GM12878 (cell line): ENCODE results near the gene CENPP. TPM values are rescaled to one million over a fixed set of nuclear protein-coding genes. Genes with fewer than 3 reads are reported as not detected.

Experiments used
- ATAC-seq: fragments of 200-7000 bp; cut with Tn5 transposase; 3 replicates; pipeline ENCODE4 v1.9.1; 2020; ENCODE audit warnings: mild to moderate bottlenecking, moderate library complexity
- BruUV-seq: library from RNA; stranded (reverse); fragments of 400-500 nt; replicated peaks from 2 replicates; lab custom pipeline; 2021; lab: Mats Ljungman, UMichigan
- CTCF ChIA-PET: fragments of 300-600 bp; sonication (Branson Sonifier 250); formaldehyde crosslinking; extraction: SDS; loops from one replicate; lab custom pipeline; 2021; ENCODE audit warnings: inconsistent platforms; lab: Yijun Ruan, JAX
- POLR2A ChIA-PET: fragments of 350-600 bp; formaldehyde crosslinking; extraction: SDS; loops from one replicate; lab custom pipeline; 2021; ENCODE audit warnings: inconsistent platforms; lab: Charles Lee
- RAD21 ChIA-PET: fragments of 300-600 bp; sonication (Branson Sonifier 250); formaldehyde crosslinking; loops from one replicate; lab custom pipeline; 2023; ENCODE audit warnings: antibody characterized with exemption; ENCODE audit not compliant: unreplicated experiment; lab: Charles Lee
- SMC1A ChIA-PET: fragments of 300-600 bp; sonication (Branson Sonifier 250); formaldehyde crosslinking; loops from one replicate; lab custom pipeline; 2023; ENCODE audit not compliant: unreplicated experiment, uncharacterized antibody; lab: Charles Lee
- DNase-seq: peaks from one replicate; pipeline ENCODE4 v3.0.0-alpha.2; 2011; ENCODE audit warnings: low read depth, low spot score
- FAIRE-seq: peaks from 3 replicates; lab custom pipeline; 2011; peaks lifted over from hg19 to GRCh38; lab: Jason Lieb, UNC
- H2AFZ ChIP-seq: 2 replicates; pipeline ENCODE4 v1.6.0; 2011; ENCODE audit warnings: low read depth, low read length, control low read depth; ENCODE audit not compliant: control insufficient read depth
- H3K27ac ChIP-seq: 2 replicates; pipeline ENCODE4 v1.5.1; 2011; ENCODE audit warnings: control low read depth; ENCODE audit not compliant: control insufficient read depth, insufficient read depth
- H3K27me3 ChIP-seq, 2 experiments: replicated peaks in 1 of 2; 2 replicates each; pipeline versions ENCODE4 v1.6.0 to v1.6.1; 2011; ENCODE audit warnings: low read length in 1 of 2; ENCODE audit not compliant: control insufficient read depth in 2 of 2, insufficient read depth in 2 of 2
- H3K36me3 ChIP-seq, 2 experiments: 2 replicates each; pipeline ENCODE4 v1.5.1; 2011; ENCODE audit warnings: low read length in 1 of 2; ENCODE audit not compliant: control insufficient read depth in 2 of 2, insufficient read depth in 2 of 2
- H3K4me1 ChIP-seq: 2 replicates; pipeline ENCODE4 v1.6.1; 2011; ENCODE audit warnings: mild to moderate bottlenecking, low read length, moderate library complexity, mixed read lengths; ENCODE audit not compliant: control insufficient read depth, insufficient read depth
- H3K4me2 ChIP-seq: 2 replicates; pipeline ENCODE4 v1.6.0; 2011; ENCODE audit warnings: control low read depth; ENCODE audit not compliant: control insufficient read depth, insufficient read depth
- H3K4me3 ChIP-seq: fragments of 200-600 bp; sonication (generic); 2 replicates; pipeline ENCODE4 v1.5.1; 2016
- H3K79me2 ChIP-seq: 2 replicates; pipeline ENCODE4 v1.6.0; 2011; ENCODE audit warnings: low read length; ENCODE audit not compliant: control insufficient read depth, insufficient read depth
- H3K9ac ChIP-seq: 2 replicates; pipeline ENCODE4 v1.8.0; 2011; ENCODE audit warnings: low read length, control low read depth, mixed read lengths; ENCODE audit not compliant: control insufficient read depth, insufficient read depth
- H3K9me3 ChIP-seq: replicated peaks from 3 replicates; pipeline ENCODE4 v1.5.1; 2011; ENCODE audit warnings: mild to moderate bottlenecking, low read length; ENCODE audit not compliant: control insufficient read depth, insufficient read depth
- H4K20me1 ChIP-seq: 2 replicates; pipeline ENCODE4 v1.6.0; 2011; ENCODE audit not compliant: control insufficient read depth, insufficient read depth
- CBX3 ChIP-seq: fragments of 200-600 bp; sonication (generic); IDR thresholded peaks from 2 replicates; pipeline ENCODE4 v1.6.1; 2016; ENCODE audit warnings: low read depth, borderline replicate concordance
- CHD1 ChIP-seq: IDR thresholded peaks from 2 replicates; pipeline ENCODE4 v1.6.1; 2012; ENCODE audit warnings: low read depth, low read length, improper control_type of control experiment
- CREM ChIP-seq: IDR thresholded peaks from 2 replicates; pipeline ENCODE4 v1.6.1; 2014; ENCODE audit warnings: antibody characterized with exemption, low read depth
- ETV6 ChIP-seq, 2 experiments: fragments of 450-650 bp in 1 of 2; IDR thresholded peaks in 1 of 2; conservative IDR thresholded peaks in 1 of 2; 2 replicates each; pipeline ENCODE4 v1.6.1; 2014; ENCODE audit warnings: antibody characterized with exemption in 1 of 2, borderline replicate concordance in 1 of 2, low read depth in 1 of 2, mild to moderate bottlenecking in 1 of 2, moderate library complexity in 1 of 2
- HDAC6 ChIP-seq: fragments of 200-600 bp; sonication (generic); IDR thresholded peaks from one replicate; pipeline ENCODE4 v1.8.0; 2017; ENCODE audit warnings: antibody characterized with exemption; ENCODE audit not compliant: unreplicated experiment
- LARP7 ChIP-seq: fragments of 450-650 bp; IDR thresholded peaks from 2 replicates; pipeline ENCODE4 v1.6.1; 2017; ENCODE audit warnings: mild to moderate bottlenecking
- MYB ChIP-seq: fragments of 150-350 bp; IDR thresholded peaks from 2 replicates; pipeline ENCODE4 v1.6.1; 2014; ENCODE audit warnings: mild to moderate bottlenecking, low read depth, low read length, borderline replicate concordance
- NR2C1 ChIP-seq: fragments of 450-650 bp; IDR thresholded peaks from 2 replicates; pipeline ENCODE4 v1.6.1; 2017; ENCODE audit warnings: antibody characterized with exemption, mild to moderate bottlenecking, moderate library complexity
- NRF1 ChIP-seq: conservative IDR thresholded peaks from 2 replicates; pipeline ENCODE4 v1.6.1; 2011; ENCODE audit warnings: mild to moderate bottlenecking, low read depth, low read length, improper control_type of control experiment
- PML ChIP-seq: IDR thresholded peaks from 2 replicates; pipeline ENCODE4 v1.6.1; 2012; ENCODE audit warnings: low read length, inconsistent platforms
- RFX5 ChIP-seq: IDR thresholded peaks from 2 replicates; pipeline ENCODE4 v1.6.1; 2011; ENCODE audit warnings: low read depth, low read length, improper control_type of control experiment
- SIN3A ChIP-seq: IDR thresholded peaks from 2 replicates; pipeline ENCODE4 v1.6.1; 2012; ENCODE audit warnings: low read depth, low read length, improper control_type of control experiment
- SREBF1 ChIP-seq: IDR thresholded peaks from 2 replicates; pipeline ENCODE4 v1.6.1; 2012; ENCODE audit warnings: mild to moderate bottlenecking, low read length
- SRF ChIP-seq, 2 experiments: IDR thresholded peaks; 2 replicates each; pipeline ENCODE4 v1.6.1; 2011; ENCODE audit warnings: low read depth in 2 of 2, low read length in 2 of 2, mild to moderate bottlenecking in 1 of 2, moderate library complexity in 1 of 2
- USF2 ChIP-seq: IDR thresholded peaks from 2 replicates; pipeline ENCODE4 v1.6.1; 2011; ENCODE audit warnings: low read depth, low read length, improper control_type of control experiment, borderline replicate concordance
- ZBTB33 ChIP-seq: fragments of 450-650 bp; IDR thresholded peaks from 2 replicates; pipeline ENCODE4 v1.6.1; 2017; ENCODE audit warnings: mild to moderate bottlenecking
- ZBTB40 ChIP-seq: fragments of 450-650 bp; IDR thresholded peaks from 2 replicates; pipeline ENCODE4 v1.6.1; 2016; ENCODE audit warnings: mild to moderate bottlenecking, moderate library complexity, borderline replicate concordance
- ZNF622 ChIP-seq: fragments of 450-650 bp; IDR thresholded peaks from 2 replicates; pipeline ENCODE4 v1.6.1; 2017; ENCODE audit warnings: mild to moderate bottlenecking, inconsistent platforms
- ZSCAN29 ChIP-seq: fragments of 450-650 bp; IDR thresholded peaks from 2 replicates; pipeline ENCODE4 v1.6.1; 2017; ENCODE audit warnings: mild to moderate bottlenecking, moderate library complexity
- WGBS: methylation state at CpG from one replicate; pipeline ENCODE4 v1.1.6; 2016; ENCODE audit warnings: low lambda C conversion rate; ENCODE audit not compliant: insufficient replicate concordance, insufficient coverage; ENCODE audit errors: missing lambda C conversion rate; 5-methylcytosine and 5-hydroxymethylcytosine counted together
- in situ Hi-C: fragments of 300-500 bp; cut with MboI; formaldehyde crosslinking; loops from 9 replicates; pipeline ENCODE4 v1.14.3; 2018; ENCODE audit warnings: mixed read lengths
- intact Hi-C: fragments of 100-400 bp; cut with micrococcal nuclease; formaldehyde crosslinking; loops from one replicate; pipeline ENCODE4 v1.14.2; 2022; ENCODE audit not compliant: unreplicated experiment
- polyA plus RNA-seq, 11 experiments: library from polyadenylated mRNA; depleted of rRNA in 4 of 11; unstranded in 6 of 11; stranded (reverse) in 5 of 11; fragments of >200 nt; fragmentation: Nextera tagmentation in 4 of 11; fragmentation: Illumina TruSeq in 1 of 11; extraction: Ambion mirVana in 4 of 11; extraction: Trizol in 1 of 11; gene quantifications; 1 replicate in 1 of 11; 2 replicates in 10 of 11; pipeline versions ENCODE4 v1.2.1 to v1.2.3, GENCODE V29; 2011 to 2016; ENCODE audit warnings: inconsistent platforms in 2 of 11, missing spikeins in 2 of 11, low read depth in 1 of 11
- total RNA-seq, 4 experiments: library from RNA; depleted of rRNA in 3 of 4; stranded (reverse); fragments of >200 nt in 3 of 4; fragmentation: Illumina TruSeq in 1 of 4; extraction: Trizol in 1 of 4; gene quantifications; 2 replicates each; pipeline versions ENCODE4 v1.2.1 to v1.2.3, GENCODE V29; 2013 to 2021

Gene CENPP
- total and polyA plus RNA-seq, 10 of the 15 experiments (the other 5 are each of a cell fraction or from before 2014, with no cell fraction given) = 9.4 to 31.4 (median 19.8) TPM

GRCh38 chr9:92641092-92641809, 315.5 kb downstream of the CENPP start:
- no peak overlapping the region for H3K27ac ChIP-seq
- H3K9ac ChIP-seq = no peak overlapping the region
- no peaks in the 10 kb centered on the region for H3K79me2 ChIP-seq
- no peak for FAIRE-seq
- intact Hi-C loops (no loop called here), in situ Hi-C loops (no loop called here)
- CTCF ChIA-PET = no interaction called here
- H4K20me1 ChIP-seq = no peaks in the 10 kb centered on the region; the same call in 1 of the 2 replicates
- H3K4me3 ChIP-seq = no peak overlapping the region
- TF ChIP-seq NR2C1 (no peak), LARP7 (no peak), SIN3A (no peak), ETV6 (conservative IDR thresholded peaks at IDR 0.05 in 1 of 2, IDR thresholded peaks at IDR 0.05 in 1 of 2; ENCODE audit: borderline replicate concordance in 1 of 2, low read depth in 1 of 2) (no peak), MYB (no peak), PML (no peak), ZBTB40 (no peak), CHD1 (no peak), SRF (IDR thresholded peaks at IDR 0.05; ENCODE audit: low read depth in 2 of 2, low read length in 2 of 2) (no peak), SREBF1 (no peak), ZNF622 (no peak), CREM (no peak), USF2 (no peak), RFX5 (no peak), HDAC6 (no peak), ZBTB33 (no peak), CBX3 (no peak), ZSCAN29 (no peak), NRF1 (no peak)
- H3K36me3 ChIP-seq = peaks cover 15 to 36% of the 10 kb centered on the region in 2 experiments
- H3K9me3 ChIP-seq = no peaks in the 10 kb centered on the region; the same call in 2 of the 3 replicates
- SMC1A ChIA-PET = no interaction called here
- RAD21 ChIA-PET = no interaction called here
- WGBS = 98% methylated on average over 20 of the region's 20 CpGs
- no peak overlapping the region for H2AFZ ChIP-seq
- no peak overlapping the region for H3K4me2 ChIP-seq
- ATAC-seq = no peak
- no TSS peak for BruUV-seq
- H3K4me1 ChIP-seq = no peaks in the 10 kb centered on the region
- no peaks in the 10 kb centered on the region for H3K27me3 ChIP-seq
- DNase-seq = no peak
- POLR2A ChIA-PET = interaction anchor here (0.6 kb wide), 1 partner anchor 11 kb away, joined by 8 read pairs; no protein-coding TSS in a partner anchor
